ENCODE data around the gene FHIT.
"Not testable (repeated sequence)": the region's sequence is repeated elsewhere in the genome, so short reads cannot be mapped to it uniquely, and the experiment has no call there.

DNA sequence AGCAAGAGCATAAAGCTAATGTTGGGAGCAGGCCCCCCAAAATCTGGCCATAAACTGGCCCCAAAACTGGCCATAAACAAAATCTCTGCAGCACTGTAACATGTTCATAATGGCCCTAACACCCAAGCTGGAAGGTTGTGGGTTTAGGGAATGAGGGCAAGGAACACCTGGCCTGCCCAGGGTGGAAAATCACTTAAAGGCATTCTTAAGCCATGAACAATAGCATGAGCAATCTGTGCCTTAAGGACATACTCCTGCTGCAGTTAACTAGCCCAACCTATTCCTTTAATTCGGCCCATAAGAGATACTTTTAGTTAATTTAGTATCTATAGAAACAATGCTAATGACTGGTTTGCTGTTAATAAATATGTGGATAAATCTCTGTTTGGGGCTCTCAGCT lies 264.1 kb downstream of the FHIT start:
- TF ChIP-seq POLR2A (IDR thresholded peaks at IDR 0.05) = not testable (repeated sequence)
- TF ChIP-seq, protein P1, sequence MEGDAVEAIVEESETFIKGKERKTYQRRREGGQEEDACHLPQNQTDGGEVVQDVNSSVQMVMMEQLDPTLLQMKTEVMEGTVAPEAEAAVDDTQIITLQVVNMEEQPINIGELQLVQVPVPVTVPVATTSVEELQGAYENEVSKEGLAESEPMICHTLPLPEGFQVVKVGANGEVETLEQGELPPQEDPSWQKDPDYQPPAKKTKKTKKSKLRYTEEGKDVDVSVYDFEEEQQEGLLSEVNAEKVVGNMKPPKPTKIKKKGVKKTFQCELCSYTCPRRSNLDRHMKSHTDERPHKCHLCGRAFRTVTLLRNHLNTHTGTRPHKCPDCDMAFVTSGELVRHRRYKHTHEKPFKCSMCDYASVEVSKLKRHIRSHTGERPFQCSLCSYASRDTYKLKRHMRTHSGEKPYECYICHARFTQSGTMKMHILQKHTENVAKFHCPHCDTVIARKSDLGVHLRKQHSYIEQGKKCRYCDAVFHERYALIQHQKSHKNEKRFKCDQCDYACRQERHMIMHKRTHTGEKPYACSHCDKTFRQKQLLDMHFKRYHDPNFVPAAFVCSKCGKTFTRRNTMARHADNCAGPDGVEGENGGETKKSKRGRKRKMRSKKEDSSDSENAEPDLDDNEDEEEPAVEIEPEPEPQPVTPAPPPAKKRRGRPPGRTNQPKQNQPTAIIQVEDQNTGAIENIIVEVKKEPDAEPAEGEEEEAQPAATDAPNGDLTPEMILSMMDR (IDR thresholded peaks at IDR 0.05) = not testable (repeated sequence)
